Measurements from ENCODE around the gene VPS8.

The VPS8 gene

GRCh38 chr3:185087419-185087818 lies 275.5 kb downstream of the VPS8 start:
- no peak for DNase-seq (ENCODE audit: low read depth, low spot score)

GRCh38 chr3:185089343-185089742 lies 277.4 kb downstream of the VPS8 start:
- DNase-seq (ENCODE audit: low read depth, low spot score): no peak

DNA sequence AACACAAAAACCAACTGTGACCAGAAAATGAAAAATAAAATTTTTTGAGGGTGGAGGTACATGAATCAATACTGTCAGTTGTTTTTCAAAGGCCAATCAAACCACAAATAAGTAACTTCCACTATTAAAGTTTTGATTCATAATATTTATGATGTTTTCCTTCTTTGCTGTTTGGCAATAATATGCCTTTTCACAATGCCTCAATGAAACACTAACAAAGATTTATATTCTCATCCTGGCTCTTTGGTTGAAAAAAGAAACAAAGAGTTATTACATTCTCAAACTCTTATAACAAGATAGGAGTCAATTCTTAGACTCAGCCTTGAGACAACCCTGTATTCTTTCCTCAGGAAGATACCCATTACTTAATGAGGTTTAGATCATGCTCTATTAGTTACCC lies 277.8 kb downstream of the VPS8 start:
- DNase-seq (ENCODE audit: low read depth, low spot score): no peak

GRCh38 chr3:185090811-185091210 lies 278.8 kb downstream of the VPS8 start:
- no peak for DNase-seq (ENCODE audit: low read depth, low spot score)

- DNase-seq (ENCODE audit: low read depth, low spot score): no peak
These were observed 281.1 kb downstream of the VPS8 start for GRCh38 chr3:185093116-185093515.

DNA sequence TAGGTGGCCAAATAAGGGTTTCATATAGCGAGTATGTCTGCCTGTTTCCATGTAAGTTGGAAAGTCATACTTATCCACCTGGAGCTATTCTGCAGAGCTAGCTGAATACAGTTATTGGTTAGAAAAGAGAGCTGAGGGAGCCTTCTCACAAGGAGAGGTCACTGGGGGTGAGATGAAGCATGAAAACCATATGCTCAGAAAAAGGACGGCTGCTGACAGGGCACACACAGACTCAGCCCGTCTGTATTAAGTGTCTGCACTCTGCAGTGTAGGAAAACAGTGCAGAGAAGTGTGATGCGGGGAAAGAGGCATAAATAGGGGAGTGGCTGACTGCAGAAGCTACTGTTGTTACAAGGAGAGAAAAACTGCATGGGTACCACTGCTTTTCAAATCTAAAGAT lies 282.7 kb downstream of the VPS8 start:
- DNase-seq (ENCODE audit: low read depth, low spot score): no peak
